NCI-H446 (cell line): ENCODE data around the gene TCF20.

ENCODE experiments used
- DNase-seq, 2 experiments: peaks; one replicate each; lab custom pipeline; 2025; lab: John Stamatoyannopoulos, UW

The TCF20 gene

DNA sequence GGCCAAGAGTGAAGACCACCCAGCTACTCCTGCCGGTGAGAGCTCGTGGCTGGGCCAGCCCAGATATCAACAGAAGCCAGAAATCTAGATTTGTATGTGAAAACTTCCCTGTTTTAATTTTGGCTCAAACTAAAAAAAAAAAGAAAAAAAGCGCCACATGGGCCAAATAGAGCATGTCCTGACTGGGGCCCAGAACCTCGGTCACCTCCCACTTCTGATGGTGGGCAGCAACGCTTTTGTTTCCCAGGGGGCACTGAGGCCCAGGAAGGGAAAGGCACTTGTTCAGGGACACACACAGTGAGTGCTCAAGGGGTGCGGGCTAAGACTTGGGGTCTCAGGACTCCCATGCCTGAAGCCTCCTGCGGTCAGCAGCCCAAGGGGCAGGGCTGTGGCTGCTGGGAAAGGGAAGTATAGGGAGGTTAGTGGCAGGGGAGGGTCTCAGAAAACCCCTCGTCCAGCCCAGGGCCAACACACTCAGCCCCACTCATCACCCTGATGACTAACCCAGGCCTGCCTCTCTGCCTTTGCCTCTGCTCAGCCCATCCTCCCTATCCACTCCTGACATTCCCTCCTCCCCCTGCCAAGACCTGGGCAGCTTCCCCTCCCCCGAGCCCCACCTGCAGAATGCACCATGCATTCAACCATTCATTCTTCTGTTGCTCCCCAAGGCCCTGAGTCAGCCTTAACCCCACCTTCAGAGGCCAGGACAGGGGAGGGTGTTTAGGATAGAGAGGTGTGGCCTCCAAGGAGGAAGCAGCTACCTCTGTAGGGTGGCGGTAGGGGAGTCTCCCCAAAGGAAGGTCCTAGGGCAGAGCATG, 30.0 kb upstream of the TCF20 start:
- DNase-seq, result no peak

DNA sequence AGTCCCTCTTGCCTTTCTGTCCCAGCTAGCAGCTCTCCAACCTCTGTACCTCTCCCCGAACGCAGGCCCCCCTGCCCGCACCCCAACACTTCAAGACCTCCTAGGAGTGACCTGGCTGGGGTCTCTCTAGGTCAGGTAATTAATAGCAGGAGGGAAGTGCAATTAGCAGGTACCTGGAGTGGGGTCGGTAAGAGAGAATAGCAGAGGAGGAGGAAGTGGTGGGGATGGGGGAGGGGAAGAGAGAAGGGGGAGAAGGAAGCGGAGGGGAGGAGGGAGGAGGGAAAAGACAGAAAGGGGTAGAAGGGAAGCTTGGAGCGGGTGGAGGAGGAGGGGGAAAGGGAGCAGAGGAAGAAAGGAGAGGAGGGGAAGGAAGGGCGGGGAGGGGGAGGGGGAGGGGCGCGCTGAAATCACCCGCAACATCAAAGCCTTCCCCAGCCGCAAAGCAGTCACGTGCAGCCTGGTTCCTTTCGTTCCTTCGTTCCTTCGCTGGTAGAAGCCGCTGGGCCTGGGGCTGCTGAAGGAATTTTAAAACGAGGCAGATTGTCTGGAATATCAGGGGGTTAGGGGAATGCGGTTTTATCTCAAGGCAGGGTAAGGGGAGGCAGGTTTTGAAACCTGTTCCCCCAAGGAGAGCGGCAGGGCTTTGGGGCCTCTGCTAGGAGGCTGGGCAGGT, 29.3 kb upstream of the TCF20 start:
- no peak for DNase-seq

DNA sequence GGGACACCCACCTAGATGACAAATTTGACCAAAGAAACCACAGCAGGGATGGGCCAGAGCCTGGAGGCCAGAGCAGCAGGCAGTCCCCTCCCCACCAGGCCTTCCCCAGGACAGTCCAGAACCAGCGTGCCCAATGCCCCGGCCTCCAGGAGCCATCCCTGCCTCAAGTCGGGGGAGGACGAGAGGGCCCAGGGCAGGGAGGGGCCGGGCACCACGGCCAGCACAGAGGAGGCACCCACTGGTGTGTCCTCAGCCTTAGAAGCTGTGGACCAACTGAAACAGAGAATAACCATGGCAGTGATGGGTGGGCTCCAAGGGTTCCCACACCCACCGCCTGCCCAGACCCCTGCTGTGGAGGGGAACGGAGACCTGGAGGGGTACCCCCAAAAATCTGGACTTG, 28.3 kb upstream of the TCF20 start:
- DNase-seq, result no peak

DNA sequence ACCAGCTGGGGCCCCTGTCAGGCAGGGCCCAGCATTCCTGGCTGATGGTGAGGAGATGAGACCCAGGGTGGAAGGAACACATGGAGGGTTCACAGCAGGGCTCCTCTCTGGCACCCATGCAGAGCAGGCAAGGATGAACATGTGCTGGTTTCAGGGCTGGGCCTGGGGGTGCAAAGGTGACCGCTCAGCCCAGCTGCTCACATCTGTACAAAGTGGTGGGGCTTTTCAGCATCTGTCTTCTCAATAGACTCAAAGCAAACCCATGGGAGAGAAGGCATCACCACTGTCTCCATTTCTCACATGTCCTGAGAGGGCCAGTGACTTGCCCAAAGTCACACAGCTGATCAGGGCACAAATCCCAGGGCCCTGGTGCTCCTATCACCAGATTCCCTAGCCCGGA, 27.3 kb upstream of the TCF20 start:
- DNase-seq, result no peak

GRCh38 chr22:42296883-42297282, 26.4 kb upstream of the TCF20 start:
- DNase-seq, result no peak

DNA sequence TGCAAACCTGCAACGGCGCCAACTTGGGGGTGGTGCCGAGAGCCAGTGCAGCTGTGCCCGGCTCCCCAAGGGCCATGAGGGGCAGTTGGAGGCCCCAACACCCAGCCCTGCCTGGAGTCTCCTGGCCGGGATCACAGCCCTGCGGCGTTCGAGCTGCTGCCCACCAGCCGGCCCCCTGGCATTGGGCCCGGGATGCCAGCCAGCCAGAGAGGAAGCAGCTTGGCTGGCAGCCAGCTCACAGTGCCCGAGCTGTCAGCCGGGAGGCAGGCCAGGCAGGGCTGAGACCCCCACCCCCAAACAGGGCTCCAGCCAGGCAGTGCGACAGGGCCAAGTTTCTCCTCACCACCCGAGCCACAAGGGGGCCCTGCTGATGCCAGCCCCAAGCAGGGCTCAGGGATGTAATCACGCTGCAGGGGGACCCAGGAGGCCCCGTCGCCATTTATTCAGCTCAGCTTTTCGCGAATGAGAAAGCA, 26.0 kb upstream of the TCF20 start:
- DNase-seq, result peak; percentile 92 to 99

- peak; percentile 37 to 46 for DNase-seq
Observed at GRCh38 chr22:42294034-42294985, 23.9 kb upstream of the TCF20 start.

GRCh38 chr22:42292732-42293520, 22.5 kb upstream of the TCF20 start:
- no peak for DNase-seq

- no peak for DNase-seq
Observed at GRCh38 chr22:42291287-42291686, 20.8 kb upstream of the TCF20 start.

DNA sequence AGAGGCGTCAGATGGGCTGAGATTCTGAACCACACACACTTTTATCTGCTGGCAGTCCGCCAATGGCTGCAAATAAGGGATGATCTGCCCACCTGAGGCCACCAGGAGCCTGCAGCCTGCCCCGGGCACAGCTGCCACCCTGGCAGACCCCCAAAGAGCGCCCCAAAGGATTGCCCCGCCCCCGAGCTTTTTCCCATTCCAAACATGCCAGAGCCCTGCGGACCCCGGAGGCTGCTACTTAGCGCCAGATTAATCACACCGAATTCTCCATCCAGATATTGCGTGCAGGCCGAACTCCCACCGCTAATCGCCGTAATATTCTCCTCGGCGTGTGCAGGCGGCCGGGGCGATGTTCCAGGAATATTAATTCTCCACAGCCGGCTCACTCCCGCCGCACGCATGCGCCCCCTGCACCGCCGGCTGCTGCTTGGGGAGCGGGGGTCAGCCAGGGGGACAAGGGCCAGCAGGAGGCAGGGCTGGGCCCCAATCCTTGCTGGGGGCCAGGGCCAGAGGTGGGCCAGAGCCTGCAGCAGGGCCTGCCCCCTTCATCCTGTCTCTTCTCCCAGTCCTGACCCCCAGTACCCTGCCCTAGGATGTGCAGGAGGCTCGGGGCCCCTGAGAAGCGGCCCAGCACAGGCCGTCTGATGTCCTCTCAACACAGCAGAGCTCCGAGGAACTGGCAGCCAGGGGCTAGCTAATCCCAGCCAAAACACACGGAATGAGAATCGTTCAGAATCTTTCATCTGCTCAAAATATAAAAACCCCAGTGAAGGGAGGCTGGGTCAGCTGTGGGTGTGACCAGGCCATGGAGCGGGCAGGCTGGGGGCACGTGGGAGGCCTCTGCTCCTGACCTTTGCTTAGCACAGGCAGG, 19.5 kb upstream of the TCF20 start:
- peak in 1 of 2 experiments; percentile 55 for DNase-seq

GRCh38 chr22:42288791-42289190, 18.3 kb upstream of the TCF20 start:
- DNase-seq, result no peak

DNA sequence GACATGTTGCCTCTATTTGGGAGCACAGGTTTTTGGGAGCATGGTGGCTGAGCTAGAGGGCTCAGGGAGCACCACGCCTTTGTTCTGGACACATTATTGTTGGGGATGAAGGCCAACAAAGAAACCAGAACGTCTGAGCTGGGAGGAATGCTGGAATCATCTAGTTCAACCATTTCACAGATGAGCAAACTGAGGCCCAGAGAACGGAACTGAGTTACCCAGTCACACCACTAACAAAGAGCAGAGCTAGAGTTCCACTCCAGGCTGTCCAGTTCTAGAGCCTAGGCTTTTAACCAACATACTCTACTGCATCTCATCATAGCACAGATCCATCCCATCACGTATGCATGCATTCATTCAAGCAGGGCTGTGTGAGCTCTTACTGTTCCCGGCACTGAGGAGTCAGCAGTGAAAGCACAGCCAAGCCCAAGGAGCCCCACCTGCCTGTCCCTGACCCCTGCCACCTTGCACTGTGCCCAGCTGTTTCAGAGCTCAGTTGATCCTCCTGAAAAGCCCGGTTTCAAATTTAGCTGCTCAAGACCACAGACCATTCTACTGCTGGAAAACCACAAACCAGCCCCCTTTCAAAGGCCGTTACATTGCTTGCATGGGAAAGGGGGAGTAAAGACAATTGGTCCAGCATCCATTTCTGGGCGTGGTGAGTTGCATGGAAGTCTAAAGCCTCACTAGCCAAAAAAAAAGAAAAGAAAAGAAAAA, 16.9 kb upstream of the TCF20 start:
- no peak for DNase-seq

GRCh38 chr22:42286205-42286604, 15.8 kb upstream of the TCF20 start:
- no peak for DNase-seq

DNA sequence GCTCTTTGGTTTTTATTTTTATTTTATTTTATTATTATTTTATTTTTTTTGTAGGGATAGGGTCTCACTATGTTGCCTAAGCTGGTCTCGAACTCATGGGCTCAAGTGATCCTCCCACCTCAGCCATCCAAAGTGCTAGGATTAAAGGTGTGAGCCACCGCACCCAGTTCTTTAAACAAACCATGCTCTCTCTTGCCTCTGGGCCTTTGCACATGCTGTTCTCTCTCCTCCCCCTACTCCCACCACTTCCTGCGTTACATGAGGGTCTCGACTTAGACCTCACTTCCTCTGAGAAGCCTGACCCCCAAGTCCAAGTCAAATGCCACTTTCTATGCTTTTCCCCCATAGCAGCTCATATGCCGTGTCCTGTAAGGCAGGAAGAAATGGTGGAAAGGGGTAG, 15.2 kb upstream of the TCF20 start:
- no peak for DNase-seq

GRCh38 chr22:42284643-42285181, 14.3 kb upstream of the TCF20 start:
- no peak for DNase-seq

- DNase-seq, result no peak
Observed at GRCh38 chr22:42284202-42284591, 13.7 kb upstream of the TCF20 start.

DNA sequence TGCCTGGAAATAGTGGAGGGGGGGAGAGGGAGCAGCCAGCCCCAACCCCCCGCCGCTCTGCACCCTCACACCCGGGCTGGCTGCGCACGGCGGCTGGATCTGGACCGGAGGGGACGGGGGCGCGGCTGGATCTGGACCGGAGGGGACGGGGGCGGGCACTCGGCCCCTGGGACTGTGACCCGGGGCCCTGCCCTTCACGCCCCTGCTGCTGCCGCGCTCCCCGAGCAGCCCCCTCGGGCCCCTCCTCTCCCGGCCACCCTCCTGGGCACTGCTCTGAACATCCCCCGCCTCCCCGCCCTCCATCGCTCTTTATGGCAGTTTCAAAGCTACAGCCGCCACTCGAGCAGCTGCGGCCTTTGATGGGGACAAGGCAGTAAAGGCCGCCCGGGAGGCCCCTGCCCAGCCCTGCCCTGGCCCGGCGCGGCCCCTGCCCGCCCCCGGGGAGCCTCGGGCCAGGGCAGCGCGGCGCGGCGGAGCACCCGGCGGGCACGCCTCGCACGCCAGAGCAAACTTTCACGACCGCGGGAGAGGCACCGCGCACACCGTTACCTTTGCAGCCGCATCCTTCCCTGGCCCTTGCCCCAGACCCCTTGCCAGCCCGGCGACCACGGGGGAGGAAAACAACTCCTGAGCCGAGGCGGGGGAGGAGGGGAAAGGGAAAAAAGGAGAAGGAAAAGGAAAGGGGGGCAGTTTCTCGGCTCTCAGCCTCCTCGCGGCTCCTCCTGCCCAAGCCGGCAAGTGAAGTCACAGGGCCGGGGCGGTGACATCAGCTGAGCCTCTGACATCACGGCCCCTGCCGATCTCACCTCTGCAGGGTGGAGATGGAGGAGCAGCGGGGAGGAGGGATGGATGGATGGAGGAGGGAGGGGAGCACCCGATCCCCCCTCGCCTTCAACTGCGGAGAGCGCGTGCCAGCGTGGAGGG, 13.1 kb upstream of the TCF20 start:
- DNase-seq, result no peak

- no peak for DNase-seq
Observed at GRCh38 chr22:42282943-42283277, 12.5 kb upstream of the TCF20 start.
